NCI-H2107 (cell line): Measurements from ENCODE around the gene CAPN15.
"Not testable (repeated sequence)": the region's sequence is repeated elsewhere in the genome, so short reads cannot be mapped to it uniquely, and the experiment has no call there.

Experiments used
- DNase-seq: peaks from one replicate; lab custom pipeline; 2025; lab: John Stamatoyannopoulos, UW

CAPN15 gene

GRCh38 chr16:507527-507926 lies 20.0 kb upstream of the CAPN15 start:
- DNase-seq, result not testable (repeated sequence)

- no peak for DNase-seq
Measured at GRCh38 chr16:507996-508395, 19.5 kb upstream of the CAPN15 start.

- no peak for DNase-seq
Measured at GRCh38 chr16:508884-509736, 18.4 kb upstream of the CAPN15 start.

- DNase-seq, result no peak
Measured at GRCh38 chr16:510066-510825, 17.3 kb upstream of the CAPN15 start.

- DNase-seq, result no peak
Measured at GRCh38 chr16:512802-513201, 14.7 kb upstream of the CAPN15 start.

GRCh38 chr16:513950-514349 lies 13.6 kb upstream of the CAPN15 start:
- DNase-seq, result no peak

GRCh38 chr16:515175-515938 lies 12.2 kb upstream of the CAPN15 start:
- no peak for DNase-seq

GRCh38 chr16:515939-516226 lies 11.6 kb upstream of the CAPN15 start:
- no peak for DNase-seq

GRCh38 chr16:516301-516700 lies 11.2 kb upstream of the CAPN15 start:
- DNase-seq, result no peak

- no peak for DNase-seq
Measured at GRCh38 chr16:518858-519257, 8.7 kb upstream of the CAPN15 start.

- no peak for DNase-seq
Measured at GRCh38 chr16:519425-519824, 8.1 kb upstream of the CAPN15 start.

- DNase-seq, result no peak
Measured at GRCh38 chr16:519841-520687, 7.4 kb upstream of the CAPN15 start.

GRCh38 chr16:520847-521246 lies 6.7 kb upstream of the CAPN15 start:
- no peak for DNase-seq

GRCh38 chr16:521381-522210 lies 5.9 kb upstream of the CAPN15 start:
- DNase-seq, result no peak

GRCh38 chr16:522320-523096 lies 5.0 kb upstream of the CAPN15 start:
- DNase-seq, result no peak

GRCh38 chr16:523097-523741 lies 4.3 kb upstream of the CAPN15 start:
- no peak for DNase-seq

- no peak for DNase-seq
Measured at GRCh38 chr16:524274-525040, 3.1 kb upstream of the CAPN15 start.

- no peak for DNase-seq
Measured at GRCh38 chr16:525123-525519, 2.4 kb upstream of the CAPN15 start.
